GM21447 (cell line): ENCODE results near the gene CARD6.
"Not testable (repeated sequence)": the region's sequence is repeated elsewhere in the genome, so short reads cannot be mapped to it uniquely, and the experiment has no call there.

ENCODE experiments used
- ATAC-seq: cut with Tn5 transposase; IDR thresholded peaks from one replicate; pipeline ENCODE4 v1.9.1; 2021; ENCODE audit not compliant: unreplicated experiment

Gene CARD6

GRCh38 chr5:40828690-40829661 is 12.2 kb upstream of the CARD6 start:
- ATAC-seq = no peak

- no peak for ATAC-seq
Observed at GRCh38 chr5:40829748-40830533, 11.2 kb upstream of the CARD6 start.

DNA sequence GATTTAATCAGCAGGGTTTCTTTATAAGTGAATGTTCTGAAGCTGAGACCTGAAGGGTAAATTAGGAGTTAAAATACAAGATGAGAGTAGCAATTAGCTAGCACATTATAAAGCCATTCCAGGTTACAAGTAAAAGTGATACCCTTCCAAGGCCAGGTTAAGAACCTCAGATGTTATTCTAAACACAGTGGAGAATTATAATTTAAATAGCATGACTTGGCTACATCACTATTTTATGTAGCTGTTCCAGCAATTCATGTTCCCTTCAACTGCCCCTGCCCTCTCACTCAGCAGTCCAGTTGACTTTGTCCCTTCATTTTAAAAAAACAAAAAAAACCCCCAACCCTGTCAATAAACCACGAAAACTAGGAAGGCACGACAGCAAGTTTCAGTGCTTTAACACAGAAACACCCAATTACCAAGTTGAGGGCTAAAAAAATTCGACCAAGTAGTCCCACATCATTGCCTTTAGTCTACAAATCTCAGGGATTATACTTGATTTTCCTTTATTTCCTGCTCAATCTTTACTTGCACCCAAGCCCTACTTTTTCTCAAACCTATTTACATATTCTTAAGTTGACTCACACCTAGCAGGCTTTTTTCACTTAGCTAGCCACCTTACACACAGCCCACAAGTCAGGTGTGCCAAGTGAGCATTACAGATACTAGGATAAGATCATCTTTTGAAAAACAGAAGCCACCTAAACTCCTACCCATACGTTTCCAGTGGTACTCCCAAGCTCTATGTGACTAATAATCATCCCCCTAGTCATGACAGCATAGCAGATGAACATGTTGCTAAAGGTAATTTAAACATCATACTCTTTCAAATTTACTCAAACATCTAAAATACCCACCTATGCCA is 9.6 kb upstream of the CARD6 start:
- no peak for ATAC-seq

GRCh38 chr5:40832345-40832744 is 8.8 kb upstream of the CARD6 start:
- ATAC-seq = no peak

- ATAC-seq = no peak
Observed at GRCh38 chr5:40833712-40834229, 7.4 kb upstream of the CARD6 start.

DNA sequence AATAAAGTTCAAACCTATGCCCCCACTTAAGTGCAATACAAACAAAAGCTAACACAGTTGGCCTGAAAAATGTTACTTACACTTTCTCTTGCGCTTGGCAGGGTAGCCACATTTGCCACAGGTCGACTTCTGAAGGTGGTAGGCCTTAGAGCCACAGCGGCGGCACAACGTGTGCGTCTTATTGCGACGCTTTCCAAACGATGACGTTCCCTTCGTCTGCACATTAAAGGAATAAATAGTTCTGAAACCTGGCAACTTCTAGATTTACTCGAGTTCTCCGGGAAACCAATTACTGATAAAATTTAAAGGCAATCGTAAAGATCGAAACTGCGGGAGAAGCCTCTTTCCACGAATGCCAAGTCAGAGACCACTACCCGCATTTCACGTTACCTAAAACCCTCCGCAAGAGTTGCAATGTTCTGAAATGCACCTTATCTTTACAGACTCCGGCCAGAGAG is 6.7 kb upstream of the CARD6 start:
- no peak for ATAC-seq

- ATAC-seq = peak; percentile 93
Observed at GRCh38 chr5:40834849-40835787, 6.0 kb upstream of the CARD6 start, which contains the start of gene RPL37. RPL37 (minus strand) TSS chr5:40835222; CDS start chr5:40835185, 37 bp downstream.

DNA sequence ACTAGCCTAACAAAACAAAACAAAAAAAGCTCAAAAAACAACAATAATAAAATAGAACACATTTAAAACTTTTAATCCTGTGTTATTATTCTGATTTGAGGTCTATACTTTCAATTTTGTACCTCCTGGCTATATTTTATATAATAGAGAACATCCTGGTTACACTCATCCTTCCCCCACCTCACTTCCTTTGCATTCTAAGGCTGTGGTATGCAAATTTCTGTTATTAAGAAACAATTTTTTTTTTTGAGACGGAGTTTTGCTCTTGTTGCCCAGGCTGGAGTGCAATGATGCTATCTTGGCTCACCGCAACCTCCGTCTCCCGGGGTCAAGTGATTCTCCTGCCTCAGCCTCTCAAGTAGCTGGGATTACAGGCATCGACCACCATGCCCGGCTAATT is 3.1 kb upstream of the CARD6 start:
- ATAC-seq = no peak

GRCh38 chr5:40842351-40842750 is 1.2 kb downstream of the CARD6 start:
- ATAC-seq = no peak

- ATAC-seq = no peak
Observed at GRCh38 chr5:40844565-40844964, 3.4 kb downstream of the CARD6 start.

DNA sequence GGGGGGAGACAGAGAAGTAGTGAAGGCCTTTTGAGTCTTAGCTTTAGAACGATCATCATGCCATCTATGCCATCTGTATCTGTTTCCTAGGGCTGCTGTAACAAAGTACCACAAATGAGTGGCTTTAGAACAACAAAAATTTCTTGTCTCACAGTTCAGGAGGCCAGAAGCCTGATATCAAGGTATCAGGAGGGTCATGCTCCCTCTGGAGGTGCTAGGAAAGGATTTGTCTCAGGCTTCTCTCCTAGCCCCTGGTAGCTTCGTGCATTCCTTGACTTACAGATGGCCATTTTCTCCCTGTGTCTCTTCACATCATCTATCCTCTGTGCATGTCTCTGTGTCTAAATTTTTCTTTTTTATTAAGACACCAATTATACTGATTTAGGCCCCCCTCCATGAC is 5.2 kb downstream of the CARD6 start:
- ATAC-seq = no peak

DNA sequence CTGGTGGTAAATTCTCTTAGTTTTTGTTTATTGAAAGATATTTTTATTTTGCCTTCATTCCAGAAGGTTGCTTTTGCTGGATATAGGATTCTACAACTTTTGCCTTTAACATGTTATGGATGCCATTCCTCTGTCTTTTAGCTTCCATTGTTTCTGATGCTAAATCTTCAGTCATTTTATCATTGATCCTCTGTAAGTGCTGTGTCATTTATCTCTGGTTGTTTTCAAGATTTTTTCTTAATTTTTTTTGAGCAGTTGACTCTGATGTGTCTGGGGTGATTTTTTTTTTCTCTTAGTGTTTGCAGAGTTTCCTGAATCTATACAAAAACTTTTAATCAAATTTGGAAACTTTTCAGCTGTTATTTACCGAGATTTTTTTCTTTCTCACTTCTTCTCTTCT is 6.4 kb downstream of the CARD6 start:
- no peak for ATAC-seq

DNA sequence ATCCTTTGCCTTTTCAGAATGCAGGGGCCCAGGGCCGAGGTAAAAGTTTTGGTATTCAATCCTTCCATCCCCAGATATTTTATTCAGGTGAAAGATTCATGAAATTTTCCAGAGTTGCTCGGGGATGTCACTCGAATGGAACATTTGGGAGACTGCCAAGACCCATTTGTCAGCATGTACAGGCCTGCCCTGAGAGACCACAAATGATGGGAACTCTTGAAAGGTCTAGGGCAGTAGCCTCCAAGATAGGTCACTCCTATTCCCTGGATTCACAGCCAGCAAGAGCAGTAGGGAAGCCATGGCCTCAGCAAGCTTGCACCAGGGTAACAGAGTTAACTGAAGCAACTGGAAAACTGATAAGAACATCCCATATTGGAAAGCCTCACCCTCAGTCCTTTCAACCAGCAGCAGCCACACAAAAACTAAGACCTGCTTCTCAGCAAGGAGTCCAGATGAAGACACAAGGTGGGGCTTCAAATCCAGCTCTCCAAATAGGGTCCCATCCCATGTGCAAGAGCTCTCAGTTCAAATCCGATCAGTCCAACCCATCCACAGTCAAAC is 12.5 kb downstream of the CARD6 start:
- no peak for ATAC-seq

GRCh38 chr5:40860711-40861110 is 19.5 kb downstream of the CARD6 start:
- no peak for ATAC-seq

- ATAC-seq = not testable (repeated sequence)
Observed at GRCh38 chr5:40865004-40865403, 23.8 kb downstream of the CARD6 start.

- ATAC-seq = no peak
Observed at GRCh38 chr5:40866844-40867243, 25.7 kb downstream of the CARD6 start.

GRCh38 chr5:40869384-40869783 is 28.2 kb downstream of the CARD6 start:
- no peak for ATAC-seq

GRCh38 chr5:40871177-40871576 is 30.0 kb downstream of the CARD6 start:
- no peak for ATAC-seq

GRCh38 chr5:40872253-40872652 is 31.1 kb downstream of the CARD6 start:
- not testable (repeated sequence) for ATAC-seq
